ENCODE results near the gene ARHGAP27. TPM values are rescaled to one million over a fixed set of nuclear protein-coding genes. Genes with fewer than 3 reads are reported as not detected.

ARHGAP27 gene
- total and polyA plus RNA-seq, 2 of the 13 experiments (the other 11 are each of a cell fraction or from before 2014, with no cell fraction given), result 15.5 to 18.9 TPM

DNA sequence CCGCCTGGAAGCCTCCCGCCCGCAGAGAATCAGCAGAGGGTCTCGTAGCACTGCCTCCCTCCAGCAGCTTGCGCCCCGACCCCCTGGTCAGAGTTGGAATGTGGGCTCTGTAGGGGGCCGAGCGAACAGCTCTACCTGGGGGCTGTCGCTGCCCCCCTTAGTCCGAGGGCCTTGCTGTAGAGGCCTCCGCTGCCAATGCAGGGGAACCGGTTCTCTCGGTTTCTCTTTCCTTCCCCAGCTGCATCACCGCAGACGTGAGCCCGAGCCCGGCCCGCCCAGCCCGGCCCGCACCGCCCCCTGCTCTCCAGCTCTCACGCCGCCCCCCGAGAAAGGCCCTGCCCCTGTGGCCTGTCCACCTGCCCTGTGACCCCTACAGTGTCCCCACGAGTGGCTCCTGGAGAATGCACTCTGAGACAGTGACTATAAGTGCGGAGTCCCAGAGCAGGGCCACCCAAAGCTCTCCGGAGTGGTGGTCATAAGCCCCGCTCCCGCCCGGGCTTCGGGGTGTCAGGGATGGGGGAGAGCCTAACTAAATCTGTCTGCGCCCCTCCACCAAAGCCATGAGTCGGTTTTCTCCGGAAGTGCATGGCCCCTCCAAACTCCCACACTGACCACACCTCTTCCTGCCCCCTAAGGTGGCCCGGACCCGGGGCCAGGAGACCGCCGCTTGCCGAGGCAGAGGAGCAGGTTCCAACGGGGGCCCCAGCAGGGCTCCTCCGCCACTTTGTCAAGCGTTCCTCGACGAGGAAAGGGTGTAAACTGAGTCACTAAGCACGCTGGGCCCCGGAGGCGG, 1.7 kb downstream of the ARHGAP27 start (continued):
- TF ChIP-seq, protein P1, sequence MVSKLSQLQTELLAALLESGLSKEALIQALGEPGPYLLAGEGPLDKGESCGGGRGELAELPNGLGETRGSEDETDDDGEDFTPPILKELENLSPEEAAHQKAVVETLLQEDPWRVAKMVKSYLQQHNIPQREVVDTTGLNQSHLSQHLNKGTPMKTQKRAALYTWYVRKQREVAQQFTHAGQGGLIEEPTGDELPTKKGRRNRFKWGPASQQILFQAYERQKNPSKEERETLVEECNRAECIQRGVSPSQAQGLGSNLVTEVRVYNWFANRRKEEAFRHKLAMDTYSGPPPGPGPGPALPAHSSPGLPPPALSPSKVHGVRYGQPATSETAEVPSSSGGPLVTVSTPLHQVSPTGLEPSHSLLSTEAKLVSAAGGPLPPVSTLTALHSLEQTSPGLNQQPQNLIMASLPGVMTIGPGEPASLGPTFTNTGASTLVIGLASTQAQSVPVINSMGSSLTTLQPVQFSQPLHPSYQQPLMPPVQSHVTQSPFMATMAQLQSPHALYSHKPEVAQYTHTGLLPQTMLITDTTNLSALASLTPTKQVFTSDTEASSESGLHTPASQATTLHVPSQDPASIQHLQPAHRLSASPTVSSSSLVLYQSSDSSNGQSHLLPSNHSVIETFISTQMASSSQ (IDR thresholded peaks at IDR 0.05; ENCODE audit: low read depth), result no peak
- TF ChIP-seq, protein P1 (CRISPR knock-in tag; IDR thresholded peaks at IDR 0.05; ENCODE audit: borderline replicate concordance), result no peak
- TF ChIP-seq, protein P2, sequence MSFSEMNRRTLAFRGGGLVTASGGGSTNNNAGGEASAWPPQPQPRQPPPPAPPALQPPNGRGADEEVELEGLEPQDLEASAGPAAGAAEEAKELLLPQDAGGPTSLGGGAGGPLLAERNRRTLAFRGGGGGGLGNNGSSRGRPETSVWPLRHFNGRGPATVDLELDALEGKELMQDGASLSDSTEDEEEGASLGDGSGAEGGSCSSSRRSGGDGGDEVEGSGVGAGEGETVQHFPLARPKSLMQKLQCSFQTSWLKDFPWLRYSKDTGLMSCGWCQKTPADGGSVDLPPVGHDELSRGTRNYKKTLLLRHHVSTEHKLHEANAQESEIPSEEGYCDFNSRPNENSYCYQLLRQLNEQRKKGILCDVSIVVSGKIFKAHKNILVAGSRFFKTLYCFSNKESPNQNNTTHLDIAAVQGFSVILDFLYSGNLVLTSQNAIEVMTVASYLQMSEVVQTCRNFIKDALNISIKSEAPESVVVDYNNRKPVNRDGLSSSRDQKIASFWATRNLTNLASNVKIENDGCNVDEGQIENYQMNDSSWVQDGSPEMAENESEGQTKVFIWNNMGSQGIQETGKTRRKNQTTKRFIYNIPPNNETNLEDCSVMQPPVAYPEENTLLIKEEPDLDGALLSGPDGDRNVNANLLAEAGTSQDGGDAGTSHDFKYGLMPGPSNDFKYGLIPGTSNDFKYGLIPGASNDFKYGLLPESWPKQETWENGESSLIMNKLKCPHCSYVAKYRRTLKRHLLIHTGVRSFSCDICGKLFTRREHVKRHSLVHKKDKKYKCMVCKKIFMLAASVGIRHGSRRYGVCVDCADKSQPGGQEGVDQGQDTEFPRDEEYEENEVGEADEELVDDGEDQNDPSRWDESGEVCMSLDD (CRISPR knock-in tag; IDR thresholded peaks at IDR 0.05; ENCODE audit: borderline replicate concordance), result 0 out of 2 replicates have a peak, but pooled peaks have one; percentile 50
- TF ChIP-seq, protein P3, sequence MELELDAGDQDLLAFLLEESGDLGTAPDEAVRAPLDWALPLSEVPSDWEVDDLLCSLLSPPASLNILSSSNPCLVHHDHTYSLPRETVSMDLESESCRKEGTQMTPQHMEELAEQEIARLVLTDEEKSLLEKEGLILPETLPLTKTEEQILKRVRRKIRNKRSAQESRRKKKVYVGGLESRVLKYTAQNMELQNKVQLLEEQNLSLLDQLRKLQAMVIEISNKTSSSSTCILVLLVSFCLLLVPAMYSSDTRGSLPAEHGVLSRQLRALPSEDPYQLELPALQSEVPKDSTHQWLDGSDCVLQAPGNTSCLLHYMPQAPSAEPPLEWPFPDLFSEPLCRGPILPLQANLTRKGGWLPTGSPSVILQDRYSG (CRISPR knock-in tag; IDR thresholded peaks at IDR 0.05), result no peak
- peak; percentile 59; the same call in 1 of the 2 replicates for TF ChIP-seq ZNF768 (CRISPR knock-in tag; IDR thresholded peaks at IDR 0.05)
- TF ChIP-seq, protein P4, sequence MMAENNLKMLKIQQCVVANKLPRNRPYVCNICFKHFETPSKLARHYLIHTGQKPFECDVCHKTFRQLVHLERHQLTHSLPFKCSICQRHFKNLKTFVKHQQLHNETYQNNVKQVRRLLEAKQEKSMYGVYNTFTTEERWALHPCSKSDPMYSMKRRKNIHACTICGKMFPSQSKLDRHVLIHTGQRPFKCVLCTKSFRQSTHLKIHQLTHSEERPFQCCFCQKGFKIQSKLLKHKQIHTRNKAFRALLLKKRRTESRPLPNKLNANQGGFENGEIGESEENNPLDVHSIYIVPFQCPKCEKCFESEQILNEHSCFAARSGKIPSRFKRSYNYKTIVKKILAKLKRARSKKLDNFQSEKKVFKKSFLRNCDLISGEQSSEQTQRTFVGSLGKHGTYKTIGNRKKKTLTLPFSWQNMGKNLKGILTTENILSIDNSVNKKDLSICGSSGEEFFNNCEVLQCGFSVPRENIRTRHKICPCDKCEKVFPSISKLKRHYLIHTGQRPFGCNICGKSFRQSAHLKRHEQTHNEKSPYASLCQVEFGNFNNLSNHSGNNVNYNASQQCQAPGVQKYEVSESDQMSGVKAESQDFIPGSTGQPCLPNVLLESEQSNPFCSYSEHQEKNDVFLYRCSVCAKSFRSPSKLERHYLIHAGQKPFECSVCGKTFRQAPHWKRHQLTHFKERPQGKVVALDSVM (CRISPR knock-in tag; IDR thresholded peaks at IDR 0.05), result no peak
- TF ChIP-seq HNF1B (CRISPR knock-in tag; IDR thresholded peaks at IDR 0.05), result 0 out of 2 replicates have a peak, but pooled peaks have one; percentile 8

Measured in HepG2 (cell line).